Fibroblast of mammary gland (primary cell): Measurements from ENCODE around the gene RPL5.

Source experiments
- DNase-seq: peaks from one replicate; pipeline ENCODE4 v3.0.0-alpha.2; 2010; ENCODE audit warnings: low read depth
- H3K4me3 ChIP-seq: 2 replicates; pipeline ENCODE4 v1.5.1; 2011; ENCODE audit warnings: low read depth, mild to moderate bottlenecking, low read length, moderate library complexity; ENCODE audit not compliant: control insufficient read depth
- TF ChIP-seq, protein P1 (sequence below): conservative IDR thresholded peaks from 2 replicates; pipeline ENCODE4 v1.5.1; 2011; ENCODE audit warnings: low read depth, low read length, inconsistent platforms; ENCODE audit not compliant: control insufficient read depth, insufficient read depth

The RPL5 gene

DNA sequence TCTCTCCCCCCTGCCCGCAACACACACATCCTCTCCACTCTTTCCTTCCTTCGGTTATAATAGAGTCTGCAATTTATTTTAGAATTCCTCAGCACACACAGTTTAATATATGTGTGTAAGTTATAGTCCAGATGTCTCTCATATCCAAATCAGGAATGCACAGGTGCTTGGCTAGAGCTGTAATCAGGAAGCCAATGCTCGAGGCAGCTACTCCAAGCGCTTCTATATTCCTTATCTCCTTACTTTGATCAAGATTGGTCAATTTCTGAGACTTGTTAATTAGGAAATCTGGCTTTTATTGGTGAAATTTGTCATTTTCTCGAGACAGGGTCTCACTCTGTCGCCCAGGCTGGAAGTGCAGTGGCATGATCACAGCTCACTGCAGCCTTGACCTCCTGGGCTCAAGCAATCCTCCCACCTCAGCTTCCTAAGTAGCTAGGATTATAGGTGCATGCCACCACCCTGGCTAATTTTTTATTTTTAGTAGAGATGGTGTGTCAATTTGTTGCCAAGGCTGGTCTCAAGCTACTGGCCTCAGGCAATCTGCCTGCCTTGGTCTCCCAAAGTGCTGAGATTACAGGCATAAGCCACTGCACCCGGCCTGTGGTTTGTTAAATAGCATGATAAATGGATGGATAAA, 27.7 kb downstream of the RPL5 start:
- no peak overlapping the region for H3K4me3 ChIP-seq
- TF ChIP-seq, protein P1, sequence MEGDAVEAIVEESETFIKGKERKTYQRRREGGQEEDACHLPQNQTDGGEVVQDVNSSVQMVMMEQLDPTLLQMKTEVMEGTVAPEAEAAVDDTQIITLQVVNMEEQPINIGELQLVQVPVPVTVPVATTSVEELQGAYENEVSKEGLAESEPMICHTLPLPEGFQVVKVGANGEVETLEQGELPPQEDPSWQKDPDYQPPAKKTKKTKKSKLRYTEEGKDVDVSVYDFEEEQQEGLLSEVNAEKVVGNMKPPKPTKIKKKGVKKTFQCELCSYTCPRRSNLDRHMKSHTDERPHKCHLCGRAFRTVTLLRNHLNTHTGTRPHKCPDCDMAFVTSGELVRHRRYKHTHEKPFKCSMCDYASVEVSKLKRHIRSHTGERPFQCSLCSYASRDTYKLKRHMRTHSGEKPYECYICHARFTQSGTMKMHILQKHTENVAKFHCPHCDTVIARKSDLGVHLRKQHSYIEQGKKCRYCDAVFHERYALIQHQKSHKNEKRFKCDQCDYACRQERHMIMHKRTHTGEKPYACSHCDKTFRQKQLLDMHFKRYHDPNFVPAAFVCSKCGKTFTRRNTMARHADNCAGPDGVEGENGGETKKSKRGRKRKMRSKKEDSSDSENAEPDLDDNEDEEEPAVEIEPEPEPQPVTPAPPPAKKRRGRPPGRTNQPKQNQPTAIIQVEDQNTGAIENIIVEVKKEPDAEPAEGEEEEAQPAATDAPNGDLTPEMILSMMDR: no peak
- no peak for DNase-seq

DNA sequence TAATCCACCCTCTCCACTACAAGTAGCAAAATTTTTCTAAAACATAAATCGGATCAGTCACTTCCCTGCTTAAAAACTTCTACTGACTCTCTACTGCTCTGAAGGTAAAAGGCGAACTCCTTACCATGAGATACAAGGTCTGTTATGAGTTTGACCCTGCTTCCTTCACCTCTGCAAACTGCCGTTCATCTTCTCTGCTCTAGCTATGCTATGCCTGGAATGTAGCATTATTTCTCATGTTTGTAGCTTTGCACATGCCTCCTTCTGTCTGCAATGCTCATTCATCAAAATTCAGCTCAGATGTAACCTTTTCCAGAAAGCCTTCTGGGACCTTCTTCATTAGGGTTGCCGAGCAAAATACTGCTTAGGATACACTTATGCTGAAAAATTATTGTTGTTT, 30.8 kb downstream of the RPL5 start:
- TF ChIP-seq, protein P1: no peak
- no peak overlapping the region for H3K4me3 ChIP-seq
- no peak for DNase-seq

DNA sequence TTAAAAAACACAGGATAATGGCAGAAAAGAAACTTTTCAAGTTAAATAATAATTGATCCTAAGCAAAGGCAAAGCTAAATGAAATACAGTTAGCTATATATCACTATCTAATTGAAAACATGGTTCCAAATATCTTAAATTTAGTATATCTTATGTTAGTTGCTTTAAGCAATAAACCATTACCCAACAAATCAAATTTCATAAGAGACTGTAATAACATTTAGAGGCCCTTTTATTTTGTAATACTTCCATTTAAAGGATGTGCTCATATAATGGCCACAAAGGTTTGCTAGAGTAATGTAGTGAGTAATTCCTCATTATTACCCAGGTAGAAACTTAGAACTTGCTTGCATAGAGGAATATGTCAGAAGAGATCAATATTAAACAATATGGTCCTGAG, 32.3 kb downstream of the RPL5 start:
- no peak overlapping the region for H3K4me3 ChIP-seq
- no peak for DNase-seq
- TF ChIP-seq, protein P1: no peak

DNA sequence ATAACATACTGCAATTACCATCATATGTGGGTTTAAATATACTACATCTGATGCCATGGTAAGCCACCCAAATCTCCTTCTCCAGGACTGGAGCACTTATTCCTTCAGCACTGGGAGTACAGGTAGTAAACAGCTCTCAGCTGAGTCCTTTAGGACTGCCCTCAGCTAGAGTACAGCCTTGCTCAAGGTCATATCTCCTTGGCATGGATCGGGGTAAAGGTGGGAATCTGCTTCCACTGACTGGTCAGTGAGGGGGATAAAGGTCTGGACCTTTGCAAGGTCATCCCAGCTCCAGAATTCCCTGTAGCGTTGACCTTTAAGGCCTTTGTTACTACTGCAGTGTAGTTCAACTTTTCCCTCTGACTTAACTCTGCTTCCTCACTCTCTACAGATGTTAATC, 38.8 kb downstream of the RPL5 start:
- TF ChIP-seq, protein P1: no peak
- no peak overlapping the region for H3K4me3 ChIP-seq
- no peak for DNase-seq

DNA sequence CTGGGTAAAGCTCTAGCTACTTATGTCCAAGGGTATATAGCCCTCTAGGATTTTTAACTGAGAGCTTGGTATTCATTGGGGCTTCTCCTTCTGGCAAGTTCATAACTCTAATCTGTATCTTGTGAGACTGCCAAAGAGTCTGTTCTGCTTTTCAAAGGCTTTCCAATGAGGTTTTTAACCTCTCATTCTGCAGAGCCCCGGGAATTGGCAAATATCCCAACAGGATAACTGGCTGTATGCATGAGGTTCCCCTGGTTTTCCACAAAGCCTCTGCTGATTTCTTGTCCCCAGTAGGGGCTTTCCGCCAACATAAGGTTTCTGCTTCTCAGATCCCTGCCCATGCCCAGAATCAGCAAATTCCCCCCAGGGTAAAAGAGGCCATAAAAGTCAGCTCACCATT, 40.9 kb downstream of the RPL5 start:
- H3K4me3 ChIP-seq: no peak overlapping the region
- TF ChIP-seq, protein P1: no peak
- no peak for DNase-seq

DNA sequence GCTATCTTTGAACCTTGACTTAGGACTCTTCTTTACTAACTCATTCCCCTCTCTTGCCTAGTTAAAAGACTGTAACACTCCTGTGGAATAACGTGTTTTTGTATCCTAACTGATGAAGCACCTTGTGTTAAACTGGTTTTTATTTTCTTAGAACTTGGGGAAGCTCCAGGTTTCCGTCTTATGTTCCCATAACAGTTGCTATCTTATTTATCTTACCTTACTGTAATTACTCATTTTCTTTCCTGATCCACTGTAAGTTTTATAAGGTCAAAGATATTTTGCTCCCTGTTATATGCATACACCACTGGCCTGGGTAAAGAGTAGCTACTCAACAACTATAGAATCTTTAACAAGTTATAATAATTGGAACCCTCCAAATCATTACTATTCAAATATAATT, 43.1 kb downstream of the RPL5 start:
- DNase-seq: no peak
- no peak overlapping the region for H3K4me3 ChIP-seq
- TF ChIP-seq, protein P1: no peak

DNA sequence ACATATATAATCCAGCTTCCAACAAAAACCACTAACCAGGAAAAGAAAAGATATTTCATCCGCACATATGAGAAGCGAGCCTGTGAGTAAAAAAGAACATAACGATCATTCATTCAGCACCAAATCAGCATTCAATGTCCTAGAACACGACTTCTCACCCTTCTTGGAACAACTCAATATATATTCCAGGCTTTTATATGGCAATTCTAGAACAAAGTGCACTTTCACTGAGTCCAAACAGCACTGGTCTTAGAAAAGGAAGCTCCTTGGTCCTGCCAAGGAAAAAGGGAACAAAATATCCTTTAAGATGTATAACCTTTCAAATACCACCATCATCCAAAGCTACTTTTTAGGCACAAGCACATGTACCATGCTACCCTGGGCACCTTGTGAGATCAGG, 44.5 kb downstream of the RPL5 start:
- H3K4me3 ChIP-seq: no peak overlapping the region
- no peak for DNase-seq
- TF ChIP-seq, protein P1: no peak
